Endothelial cell of coronary artery (primary cell): ENCODE results near the gene MTA2. TPM values are rescaled to one million over a fixed set of nuclear protein-coding genes. Genes with fewer than 3 reads are reported as not detected.

Experiments used
- total RNA-seq: library from RNA; depleted of rRNA; stranded (reverse); fragments of >200 nt; gene quantifications from 2 replicates; pipeline ENCODE4 v1.2.3, GENCODE V29; 2014

MTA2 gene
- 158 and 226 TPM in 2 replicates for total RNA-seq

DNA sequence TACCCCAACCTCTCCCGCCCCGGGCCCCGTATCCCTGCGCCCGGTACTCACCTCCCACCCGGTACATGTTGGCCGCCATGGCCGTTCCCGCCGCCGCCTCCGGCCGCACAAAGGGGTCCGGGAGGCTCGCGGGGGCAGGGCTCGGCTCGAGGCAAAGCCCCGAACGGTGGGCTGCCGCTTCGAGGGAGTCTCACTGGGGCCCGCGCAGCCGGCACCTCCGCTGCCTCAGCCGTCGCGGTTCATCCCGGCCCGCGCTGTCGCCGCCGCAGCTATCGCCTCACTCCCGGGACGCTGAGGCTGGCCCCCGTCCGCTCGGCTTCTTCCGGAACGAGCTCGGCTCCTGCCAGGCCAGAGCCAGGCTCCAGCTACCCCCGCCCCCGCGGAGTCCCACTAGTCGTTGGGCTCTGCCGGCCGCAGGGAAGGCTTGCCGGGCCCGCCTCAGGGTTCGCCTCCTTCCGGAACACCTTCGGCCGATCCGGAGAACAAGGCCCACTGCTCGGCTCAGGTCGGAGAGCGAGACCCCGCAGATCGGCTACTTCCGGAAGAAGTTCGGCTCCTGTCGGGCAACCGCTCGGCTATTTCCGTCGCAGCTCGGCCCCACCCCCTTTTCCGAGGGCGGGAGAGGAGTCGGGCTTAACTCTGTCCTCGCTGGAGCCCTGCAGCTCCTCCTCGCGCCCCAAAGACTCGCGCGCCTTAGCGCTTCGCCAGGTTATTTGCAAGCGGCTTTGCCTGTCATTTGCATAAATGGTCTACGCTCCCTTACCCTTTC lies at the start of gene MTA2:
Gene MTA2, minus strand, starts transcription at position 494 of the 769 bp plus-strand sequence. Its CDS starts 415 bp downstream, at position 79.

GRCh38 chr11:62645946-62646824 lies 44.5 kb upstream of the MTA2 start, which contains the start of gene GANAB:
Gene GANAB (minus strand): TSS chr11:62646613. CDS start chr11:62646599, 14 bp downstream.

DNA sequence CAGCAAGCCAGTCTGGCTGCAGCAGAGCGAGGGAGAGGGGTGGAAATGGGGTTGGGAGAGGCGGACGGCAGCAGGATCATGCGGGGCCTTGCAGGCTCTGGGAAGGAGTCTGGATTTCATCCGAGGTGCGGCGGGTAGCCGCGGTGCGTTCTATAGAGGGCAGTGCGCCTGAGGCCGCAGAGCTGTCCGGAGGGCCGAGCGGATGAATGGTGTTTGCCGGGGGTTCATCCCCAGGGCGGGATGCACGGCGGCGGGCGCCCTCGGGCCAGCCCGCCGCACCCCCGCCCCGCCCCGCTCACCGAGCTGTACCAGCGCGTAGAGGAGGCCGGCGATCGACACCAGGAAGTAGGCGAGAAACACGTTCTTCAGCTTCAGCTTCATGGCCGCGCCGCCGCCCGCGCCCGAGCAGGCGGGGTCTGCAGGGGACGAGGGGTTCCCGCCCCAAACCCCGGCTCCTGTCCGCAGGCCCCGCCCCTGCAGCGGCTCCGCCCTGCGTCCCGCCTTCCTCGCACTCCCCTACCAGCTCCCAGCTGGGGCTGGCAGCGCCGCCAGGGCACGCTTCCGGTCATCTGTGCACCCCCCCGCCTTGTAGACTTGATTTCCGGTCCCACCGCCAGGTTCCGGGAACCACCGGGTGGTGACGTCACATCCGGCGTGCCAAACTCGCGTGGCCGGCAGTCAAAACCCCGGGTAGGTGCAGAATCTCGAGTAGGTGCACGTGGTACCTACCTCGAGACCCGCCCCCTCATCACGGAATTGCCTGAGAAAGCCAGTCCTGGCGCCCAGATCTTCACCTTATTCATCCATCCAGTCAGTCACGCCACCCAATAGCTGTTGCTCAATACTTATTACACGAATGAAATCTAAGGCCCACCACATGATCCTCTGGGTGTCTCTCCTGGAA lies 20.2 kb upstream of the MTA2 start, which contains the start of gene B3GAT3:
Gene B3GAT3, minus strand, starts transcription at position 420 of the 904 bp plus-strand sequence. Its CDS starts 39 bp downstream, at position 381.

GRCh38 chr11:62612366-62613290 lies 11.0 kb upstream of the MTA2 start, which contains the start of the genes EML3 and ROM1:
Gene EML3 (minus strand): TSS chr11:62612775. CDS start chr11:62612457, 318 bp downstream.
Gene ROM1 (plus strand): TSS chr11:62613257. CDS start chr11:62613282, 25 bp downstream.

GRCh38 chr11:62591448-62592145 lies 10.1 kb downstream of the MTA2 start, which contains the start of gene TUT1:
Gene TUT1 (minus strand): TSS chr11:62591523. CDS start chr11:62591485, 38 bp downstream.

GRCh38 chr11:62573592-62574362 lies 27.9 kb downstream of the MTA2 start, which contains the start of gene EEF1G:
Gene EEF1G (minus strand): TSS chr11:62573891. CDS start chr11:62573842, 49 bp downstream.

GRCh38 chr11:62546244-62546928 lies 55.3 kb downstream of the MTA2 start, which contains the start of gene AHNAK:
Gene AHNAK (minus strand): TSS chr11:62546806. CDS start chr11:62536098, 10,708 bp downstream.

Other genes with a start within 250 kb of the MTA2 start
- not detected in 2 replicates for gene SCGB1A1, start 182.8 kb downstream of the MTA2 start, total RNA-seq
- 414 and 532 TPM in 2 replicates for gene AHNAK, start 55.1 kb downstream of the MTA2 start, total RNA-seq
- gene EEF1G, start 28.0 kb downstream of the MTA2 start, total RNA-seq: 1,547 and 1,726 TPM in 2 replicates
- gene TUT1, start 10.3 kb downstream of the MTA2 start, total RNA-seq: 8.8 and 9.6 TPM in 2 replicates
- 24.2 and 30.8 TPM in 2 replicates for gene EML3, start 10.9 kb upstream of the MTA2 start, total RNA-seq
- 7.3 and 8.5 TPM in 2 replicates for gene ROM1, start 11.4 kb upstream of the MTA2 start, total RNA-seq
- 12.6 and 20.0 TPM in 2 replicates for gene B3GAT3, start 20.1 kb upstream of the MTA2 start, total RNA-seq
- 190 and 269 TPM in 2 replicates for gene GANAB, start 44.7 kb upstream of the MTA2 start, total RNA-seq
- 21.1 and 21.5 TPM in 2 replicates for gene INTS5, start 51.4 kb upstream of the MTA2 start, total RNA-seq
- 46.1 and 53.0 TPM in 2 replicates for gene C11orf98, start 63.3 kb upstream of the MTA2 start, total RNA-seq
- gene CSKMT, start 63.4 kb upstream of the MTA2 start, total RNA-seq: 7.4 and 12.7 TPM in 2 replicates
- 12.2 and 12.8 TPM in 2 replicates for gene UQCC3, start 69.8 kb upstream of the MTA2 start, total RNA-seq
- gene LBHD1, start 70.4 kb upstream of the MTA2 start, total RNA-seq: 1.9 and 2.6 TPM in 2 replicates
- gene UBXN1, start 77.2 kb upstream of the MTA2 start, total RNA-seq: 163 and 210 TPM in 2 replicates
- gene LRRN4CL, start 87.7 kb upstream of the MTA2 start, total RNA-seq: 0.09 TPM in 2 replicates
- gene BSCL2, start 105.6 kb upstream of the MTA2 start, total RNA-seq: 20.1 and 25.6 TPM in 2 replicates
- gene GNG3, start 105.8 kb upstream of the MTA2 start, total RNA-seq: not detected in 2 replicates
- 9.8 and 13.6 TPM in 2 replicates for gene HNRNPUL2, start 125.6 kb upstream of the MTA2 start, total RNA-seq
- 32.8 and 33.1 TPM in 2 replicates for gene TTC9C, start 126.6 kb upstream of the MTA2 start, total RNA-seq
- 6.9 and 8.4 TPM in 2 replicates for gene ZBTB3, start 152.3 kb upstream of the MTA2 start, total RNA-seq
- 51.1 and 71.4 TPM in 2 replicates for gene POLR2G, start 159.7 kb upstream of the MTA2 start, total RNA-seq
- 18.4 and 20.5 TPM in 2 replicates for gene TAF6L, start 169.5 kb upstream of the MTA2 start, total RNA-seq
- gene TMEM179B, start 185.5 kb upstream of the MTA2 start, total RNA-seq: 15.9 and 23.5 TPM in 2 replicates
- 9.0 and 16.0 TPM in 2 replicates for gene TMEM223, start 190.1 kb upstream of the MTA2 start, total RNA-seq
- 16.0 and 21.6 TPM in 2 replicates for gene NXF1, start 203.6 kb upstream of the MTA2 start, total RNA-seq
- gene STX5, start 230.2 kb upstream of the MTA2 start, total RNA-seq: 36.4 and 40.9 TPM in 2 replicates
- not detected in 2 replicates for gene TEX54, start 231.0 kb upstream of the MTA2 start, total RNA-seq
- gene WDR74, start 237.7 kb upstream of the MTA2 start, total RNA-seq: 66.5 and 70.3 TPM in 2 replicates